Mesodermal cell (in vitro differentiated cells): ENCODE results near the gene HNRNPA1.
"Not testable (repeated sequence)": the region's sequence is repeated elsewhere in the genome, so short reads cannot be mapped to it uniquely, and the experiment has no call there.

Experiments
- H3K27ac ChIP-seq: 2 replicates; pipeline ENCODE4 v1.7.0; 2013; ENCODE audit warnings: mild to moderate bottlenecking, low read depth, low read length, moderate library complexity; ENCODE audit not compliant: severe bottlenecking
- H3K36me3 ChIP-seq: 2 replicates; pipeline ENCODE4 v1.7.1; 2013; ENCODE audit warnings: mild to moderate bottlenecking, low read length, moderate library complexity; ENCODE audit not compliant: control insufficient read depth, insufficient read depth
- H3K4me1 ChIP-seq: one replicate; pipeline ENCODE4 v1.7.1; 2013; ENCODE audit warnings: mild to moderate bottlenecking, low read length; ENCODE audit not compliant: insufficient read depth, control insufficient read depth, poor library complexity, severe bottlenecking
- H3K4me3 ChIP-seq: 2 replicates; pipeline ENCODE4 v1.7.0; 2013; ENCODE audit warnings: low read length, control low read depth, mild to moderate bottlenecking; ENCODE audit not compliant: insufficient read depth, poor library complexity, severe bottlenecking; ENCODE audit errors: extremely low read depth
- H3K9me3 ChIP-seq: 2 replicates; pipeline ENCODE4 v1.7.1; 2013; ENCODE audit warnings: mild to moderate bottlenecking, low read length, moderate library complexity; ENCODE audit not compliant: control insufficient read depth
- WGBS, 2 experiments: methylation state at CpG; one replicate each; pipeline ENCODE4 v1.1.5; 2013; ENCODE audit warnings: missing lambda C conversion rate in 2 of 2; ENCODE audit not compliant: insufficient coverage in 2 of 2; 5-methylcytosine and 5-hydroxymethylcytosine counted together

HNRNPA1 gene

DNA sequence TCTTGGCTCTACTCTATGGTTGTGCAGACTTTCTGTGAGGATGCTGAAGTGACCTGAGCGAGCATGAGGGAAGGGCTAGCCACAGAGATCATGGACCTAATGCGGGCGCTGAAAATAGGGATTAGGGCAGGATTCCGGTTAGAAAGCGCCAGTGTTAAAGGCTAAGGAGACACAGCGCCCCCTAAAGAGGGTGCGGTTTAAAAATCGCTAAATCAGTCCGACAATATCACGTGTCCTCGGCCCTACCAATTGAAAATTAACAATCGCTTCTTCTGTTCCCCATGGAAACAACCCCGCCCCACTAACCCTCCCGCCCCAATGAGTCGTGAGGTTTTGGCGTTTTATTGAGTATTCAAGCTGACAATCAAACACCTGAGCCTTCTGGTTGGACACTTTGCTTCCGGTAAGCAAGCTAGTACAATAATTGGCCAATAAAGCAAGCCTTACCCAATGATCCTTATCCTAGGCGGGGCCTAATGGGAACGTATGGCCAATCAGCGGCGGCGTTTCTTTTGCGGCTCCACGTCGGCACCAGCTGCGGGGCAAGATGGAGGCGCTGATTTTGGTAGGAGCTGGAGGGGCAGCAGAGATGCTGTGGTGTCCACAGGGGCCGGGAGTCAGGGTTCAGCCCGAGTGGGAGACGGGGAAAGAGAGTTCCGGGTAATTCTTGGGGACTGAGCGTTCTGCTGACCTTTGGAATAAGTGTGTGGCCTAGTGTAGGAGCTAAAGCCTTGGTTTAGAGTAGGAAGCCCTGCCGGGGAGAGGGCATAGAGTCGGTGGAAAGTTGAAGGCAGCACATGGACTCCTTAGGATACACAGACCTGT, 44.3 kb downstream of the HNRNPA1 start, which contains the start of gene COPZ1:
COPZ1 (plus strand) TSS at position 515 of the 825 bp plus-strand sequence; CDS start at position 548, 33 bp downstream.
- H3K4me3 ChIP-seq: peak within 1 kb of the TSS; percentile 71
- peaks cover 14% of the 10 kb centered on the region for H3K4me1 ChIP-seq
- 2 to 3% methylated on average over 30 to 32 of the region's 34 CpGs for WGBS, 2 experiments
- peak within 1 kb of the TSS; percentile 82 for H3K27ac ChIP-seq
- peaks cover 6% of the 10 kb centered on the region for H3K36me3 ChIP-seq
- no peaks in the 10 kb centered on the region for H3K9me3 ChIP-seq

GRCh38 chr12:54325442-54326109, 45.0 kb downstream of the HNRNPA1 start:
- Histone ChIP-seq H3K36me3 (peaks cover 10% of the 10 kb centered on the region), H3K27ac (peak overlapping the region; percentile 82), H3K4me3 (peak overlapping the region; percentile 71), H3K4me1 (peaks cover 20% of the 10 kb centered on the region)
- 61 to 72% methylated on average over 12 to 14 of the region's 22 CpGs for WGBS, 2 experiments
- H3K9me3 ChIP-seq: not testable (repeated sequence)

DNA sequence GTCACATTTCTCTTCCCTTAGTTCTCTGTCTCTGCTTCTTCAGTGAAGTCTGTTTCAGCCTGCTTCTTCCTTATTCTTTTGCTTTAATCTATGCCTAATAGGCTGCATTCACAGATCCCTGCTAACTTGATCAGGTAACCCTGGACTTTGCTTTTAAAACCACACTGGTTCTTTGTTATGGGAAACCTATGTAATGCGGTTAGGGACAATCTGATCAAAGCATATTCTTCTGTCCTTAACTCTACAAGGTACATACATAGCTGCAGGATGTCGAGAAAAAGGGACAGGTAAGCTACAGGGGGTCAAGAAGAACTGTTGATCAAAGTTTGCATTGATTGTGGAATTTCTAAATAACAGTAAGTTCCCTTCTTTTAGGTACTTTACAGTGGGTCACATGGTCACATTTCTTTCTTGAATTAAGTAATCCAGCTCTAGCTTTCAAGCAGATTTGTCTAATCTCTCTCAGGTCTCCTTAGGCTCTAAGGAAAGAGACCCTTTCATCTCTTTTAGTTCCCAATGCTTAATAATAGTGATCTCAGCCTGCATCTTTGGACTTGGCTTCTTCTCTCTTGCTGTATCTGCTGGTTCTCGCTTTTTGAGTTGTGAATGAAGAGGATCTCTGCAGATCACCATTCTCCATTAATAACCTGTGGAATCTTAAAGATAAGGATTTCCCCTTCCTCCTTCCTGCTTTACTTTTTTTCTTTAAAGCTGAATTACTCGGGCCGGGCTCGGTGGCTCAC, 48.2 kb downstream of the HNRNPA1 start:
- Histone ChIP-seq H3K4me1 (peaks cover 22% of the 10 kb centered on the region), H3K36me3 (peaks cover 21% of the 10 kb centered on the region), H3K9me3 (no peaks in the 10 kb centered on the region), H3K4me3 (no peak overlapping the region), H3K27ac (peak overlapping the region; percentile 23)
- 85 to 86% methylated on average over 3 to 5 of the region's 6 CpGs for WGBS, 2 experiments

DNA sequence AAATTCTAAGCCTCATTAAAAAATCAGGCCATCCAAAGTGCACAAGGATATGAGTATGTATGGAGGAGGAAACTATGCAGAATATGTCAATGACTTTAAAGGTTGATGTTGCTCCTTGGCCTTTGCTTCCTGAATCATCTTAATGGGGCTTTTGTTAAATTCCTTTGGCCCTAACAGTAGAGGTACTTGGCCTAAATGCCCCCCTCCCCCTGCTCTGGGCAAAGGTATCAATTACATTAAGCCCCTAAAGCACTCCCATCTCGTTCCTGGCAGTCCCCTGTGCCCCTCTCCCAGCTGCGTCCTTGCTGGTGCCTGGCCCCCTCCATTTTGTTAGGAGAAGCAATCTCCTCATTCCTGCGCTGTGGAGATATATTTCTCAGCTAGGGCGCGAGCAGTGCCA, 49.2 kb downstream of the HNRNPA1 start:
- WGBS, 2 experiments: 67 to 73% methylated on average over 2 to 5 of the region's 5 CpGs
- no peaks in the 10 kb centered on the region for H3K9me3 ChIP-seq
- H3K4me3 ChIP-seq: no peak overlapping the region
- peak overlapping the region; percentile 43 for H3K27ac ChIP-seq
- peaks cover 24% of the 10 kb centered on the region for H3K36me3 ChIP-seq
- peaks cover 22% of the 10 kb centered on the region for H3K4me1 ChIP-seq

- WGBS, 2 experiments: 90 to 100% methylated on average over 1 of the region's 3 CpGs
- Histone ChIP-seq H3K27ac (peak overlapping the region; percentile 43), H3K4me1 (peaks cover 22% of the 10 kb centered on the region), H3K4me3 (no peak overlapping the region), H3K9me3 (no peaks in the 10 kb centered on the region), H3K36me3 (peaks cover 24% of the 10 kb centered on the region)
Measured at GRCh38 chr12:54330442-54330841, 49.9 kb downstream of the HNRNPA1 start.

GRCh38 chr12:54331461-54331860, 50.9 kb downstream of the HNRNPA1 start:
- Histone ChIP-seq H3K27ac (no peak overlapping the region), H3K9me3 (no peaks in the 10 kb centered on the region), H3K4me3 (no peak overlapping the region), H3K4me1 (peaks cover 22% of the 10 kb centered on the region), H3K36me3 (peaks cover 24% of the 10 kb centered on the region)
- 83 to 96% methylated on average over 2 of the region's 5 CpGs for WGBS, 2 experiments

DNA sequence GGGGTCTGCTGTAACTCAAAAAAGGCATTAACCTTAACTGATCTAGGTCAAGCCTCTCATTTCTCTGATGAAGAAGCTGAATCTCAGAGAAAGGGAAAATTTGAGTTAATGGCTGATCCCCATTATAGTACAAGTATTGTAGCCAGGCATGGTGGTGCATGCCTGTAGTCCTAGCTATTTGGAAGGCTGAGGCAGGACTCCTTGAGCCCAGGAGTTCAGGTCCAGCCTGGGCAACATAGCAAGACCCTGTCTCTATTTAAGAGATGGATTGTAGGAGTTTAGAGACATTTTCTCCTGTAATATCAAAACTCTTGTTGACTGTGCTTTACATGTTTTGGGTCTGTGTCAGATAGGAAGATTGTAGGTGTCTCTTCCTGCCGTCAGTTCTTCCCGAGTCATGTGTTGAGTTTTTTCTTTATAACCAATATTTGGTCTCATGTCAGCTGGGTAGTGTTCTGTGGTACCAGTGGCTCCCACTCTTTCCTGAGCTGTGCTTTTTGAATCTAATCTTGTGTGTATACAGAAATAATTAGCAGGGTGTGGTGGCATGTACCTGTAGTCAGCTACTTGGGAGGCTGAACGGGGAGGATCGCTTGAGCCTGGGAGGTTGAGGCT, 53.0 kb downstream of the HNRNPA1 start:
- Histone ChIP-seq H3K4me3 (no peak overlapping the region), H3K36me3 (peaks cover 23% of the 10 kb centered on the region), H3K9me3 (no peaks in the 10 kb centered on the region), H3K27ac (no peak overlapping the region), H3K4me1 (peaks cover 39% of the 10 kb centered on the region)
- WGBS, 2 experiments: 100% methylated on average over 2 of the region's 4 CpGs; no CpG with 5 or more reads in 1 of the 2 experiments
